ENCODE results near the gene UPP1.

GRCh38 chr7:48085433-48085791, 3.7 kb upstream of the UPP1 start:
- no peak for TF ChIP-seq GATA2 (IDR thresholded peaks at IDR 0.05; ENCODE audit: low read depth, low read length)
- TF ChIP-seq GATA3 (IDR thresholded peaks at IDR 0.05; ENCODE audit: low read depth, low read length): no peak
